ENCODE data around the gene CMTR1. TPM values are rescaled to one million over a fixed set of nuclear protein-coding genes. Genes with fewer than 3 reads are reported as not detected.

The CMTR1 gene
- total RNA-seq, 1 experiment from 2014 or later, result 28.7 TPM

DNA sequence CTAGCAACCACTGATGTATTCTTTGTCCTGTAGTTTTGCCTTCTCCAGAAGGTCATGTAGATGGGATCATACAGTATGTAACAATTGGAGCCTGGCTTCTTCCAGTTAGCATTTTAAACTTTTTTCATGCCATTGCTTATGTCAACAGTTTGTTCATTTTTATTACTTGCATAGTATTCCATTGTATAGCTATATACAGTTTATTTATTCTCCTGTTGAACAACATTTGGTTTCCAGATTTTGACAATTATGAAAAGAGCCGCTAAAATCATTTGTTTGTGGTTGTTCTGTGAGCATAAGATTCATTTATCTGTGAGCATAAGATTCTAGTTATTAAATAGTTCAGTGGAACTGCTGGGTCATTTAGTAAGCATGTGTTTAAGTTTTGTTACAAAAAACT, 23.5 kb upstream of the CMTR1 start:
- ChIA-PET RAD21 (ENCODE audit: low non-redundant PET in 1 of 2, low total read pairs in 2 of 2, uncharacterized antibody in 2 of 2, unreplicated experiment in 2 of 2) (no interaction called here), CTCF (no interaction called here), POLR2A (no interaction called here)
- H3K9me2 ChIP-seq (ENCODE audit: insufficient read depth), result no peaks in the 10 kb centered on the region
- H3K9ac ChIP-seq (ENCODE audit: low read length), result no peak overlapping the region
- intact Hi-C loops (cut with micrococcal nuclease), result no loop called here
- H3K27ac ChIP-seq (ENCODE audit: low read depth, low read length), result no peak overlapping the region
- no peaks in the 10 kb centered on the region for H3K36me3 ChIP-seq (ENCODE audit: control insufficient read depth in 1 of 2, insufficient read depth in 2 of 2, low read length in 2 of 2)
- DNase-seq (ENCODE audit: low read depth, low spot score) (no peak), ATAC-seq (no peak)
- H3K79me2 ChIP-seq (ENCODE audit: insufficient read depth, low read length), result no peaks in the 10 kb centered on the region
- no TSS peak for BruUV-seq (replicated peaks)
- TF ChIP-seq, protein P1, sequence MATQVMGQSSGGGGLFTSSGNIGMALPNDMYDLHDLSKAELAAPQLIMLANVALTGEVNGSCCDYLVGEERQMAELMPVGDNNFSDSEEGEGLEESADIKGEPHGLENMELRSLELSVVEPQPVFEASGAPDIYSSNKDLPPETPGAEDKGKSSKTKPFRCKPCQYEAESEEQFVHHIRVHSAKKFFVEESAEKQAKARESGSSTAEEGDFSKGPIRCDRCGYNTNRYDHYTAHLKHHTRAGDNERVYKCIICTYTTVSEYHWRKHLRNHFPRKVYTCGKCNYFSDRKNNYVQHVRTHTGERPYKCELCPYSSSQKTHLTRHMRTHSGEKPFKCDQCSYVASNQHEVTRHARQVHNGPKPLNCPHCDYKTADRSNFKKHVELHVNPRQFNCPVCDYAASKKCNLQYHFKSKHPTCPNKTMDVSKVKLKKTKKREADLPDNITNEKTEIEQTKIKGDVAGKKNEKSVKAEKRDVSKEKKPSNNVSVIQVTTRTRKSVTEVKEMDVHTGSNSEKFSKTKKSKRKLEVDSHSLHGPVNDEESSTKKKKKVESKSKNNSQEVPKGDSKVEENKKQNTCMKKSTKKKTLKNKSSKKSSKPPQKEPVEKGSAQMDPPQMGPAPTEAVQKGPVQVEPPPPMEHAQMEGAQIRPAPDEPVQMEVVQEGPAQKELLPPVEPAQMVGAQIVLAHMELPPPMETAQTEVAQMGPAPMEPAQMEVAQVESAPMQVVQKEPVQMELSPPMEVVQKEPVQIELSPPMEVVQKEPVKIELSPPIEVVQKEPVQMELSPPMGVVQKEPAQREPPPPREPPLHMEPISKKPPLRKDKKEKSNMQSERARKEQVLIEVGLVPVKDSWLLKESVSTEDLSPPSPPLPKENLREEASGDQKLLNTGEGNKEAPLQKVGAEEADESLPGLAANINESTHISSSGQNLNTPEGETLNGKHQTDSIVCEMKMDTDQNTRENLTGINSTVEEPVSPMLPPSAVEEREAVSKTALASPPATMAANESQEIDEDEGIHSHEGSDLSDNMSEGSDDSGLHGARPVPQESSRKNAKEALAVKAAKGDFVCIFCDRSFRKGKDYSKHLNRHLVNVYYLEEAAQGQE (IDR thresholded peaks at IDR 0.05; ENCODE audit: low read depth), result no peak
- TF ChIP-seq EZH2 (IDR thresholded peaks at IDR 0.05), result no peak
- TF ChIP-seq CEBPB (IDR thresholded peaks at IDR 0.05; ENCODE audit: low read depth), result no peak
- no peak for TF ChIP-seq EZH2phosphoT487 (IDR thresholded peaks at IDR 0.05; ENCODE audit: borderline replicate concordance)
- TF ChIP-seq SRF (IDR thresholded peaks at IDR 0.05; ENCODE audit: low read depth), result no peak
- TF ChIP-seq YY1 (IDR thresholded peaks at IDR 0.05; ENCODE audit: extremely low read depth, insufficient replicate concordance, low read depth, low read length), result no peak
- no peak for TF ChIP-seq EGR1 (IDR thresholded peaks at IDR 0.05; ENCODE audit: low read depth)
- TF ChIP-seq POLR2AphosphoS5 (IDR thresholded peaks at IDR 0.05; ENCODE audit: low read depth, low read length), result no peak
- no peak for TF ChIP-seq JUND (IDR thresholded peaks at IDR 0.05)
- no peak for TF ChIP-seq ZFX (IDR thresholded peaks at IDR 0.05)
- no peak for TF ChIP-seq ELF1 (IDR thresholded peaks at IDR 0.05; ENCODE audit: borderline replicate concordance, low read depth)
- no peak for TF ChIP-seq SP1 (IDR thresholded peaks at IDR 0.05; ENCODE audit: low read depth)
- TF ChIP-seq, protein P2, sequence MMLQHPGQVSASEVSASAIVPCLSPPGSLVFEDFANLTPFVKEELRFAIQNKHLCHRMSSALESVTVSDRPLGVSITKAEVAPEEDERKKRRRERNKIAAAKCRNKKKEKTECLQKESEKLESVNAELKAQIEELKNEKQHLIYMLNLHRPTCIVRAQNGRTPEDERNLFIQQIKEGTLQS (IDR thresholded peaks at IDR 0.05), result no peak
- TF ChIP-seq ZNF274 (IDR thresholded peaks at IDR 0.05; ENCODE audit: low read depth, low read length), result no peak
- TF ChIP-seq, protein P3, sequence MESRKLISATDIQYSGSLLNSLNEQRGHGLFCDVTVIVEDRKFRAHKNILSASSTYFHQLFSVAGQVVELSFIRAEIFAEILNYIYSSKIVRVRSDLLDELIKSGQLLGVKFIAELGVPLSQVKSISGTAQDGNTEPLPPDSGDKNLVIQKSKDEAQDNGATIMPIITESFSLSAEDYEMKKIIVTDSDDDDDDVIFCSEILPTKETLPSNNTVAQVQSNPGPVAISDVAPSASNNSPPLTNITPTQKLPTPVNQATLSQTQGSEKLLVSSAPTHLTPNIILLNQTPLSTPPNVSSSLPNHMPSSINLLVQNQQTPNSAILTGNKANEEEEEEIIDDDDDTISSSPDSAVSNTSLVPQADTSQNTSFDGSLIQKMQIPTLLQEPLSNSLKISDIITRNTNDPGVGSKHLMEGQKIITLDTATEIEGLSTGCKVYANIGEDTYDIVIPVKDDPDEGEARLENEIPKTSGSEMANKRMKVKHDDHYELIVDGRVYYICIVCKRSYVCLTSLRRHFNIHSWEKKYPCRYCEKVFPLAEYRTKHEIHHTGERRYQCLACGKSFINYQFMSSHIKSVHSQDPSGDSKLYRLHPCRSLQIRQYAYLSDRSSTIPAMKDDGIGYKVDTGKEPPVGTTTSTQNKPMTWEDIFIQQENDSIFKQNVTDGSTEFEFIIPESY (IDR thresholded peaks at IDR 0.05; ENCODE audit: extremely low read depth, insufficient replicate concordance, low read length), result no peak
- TF ChIP-seq, protein P4, sequence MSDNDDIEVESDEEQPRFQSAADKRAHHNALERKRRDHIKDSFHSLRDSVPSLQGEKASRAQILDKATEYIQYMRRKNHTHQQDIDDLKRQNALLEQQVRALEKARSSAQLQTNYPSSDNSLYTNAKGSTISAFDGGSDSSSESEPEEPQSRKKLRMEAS (IDR thresholded peaks at IDR 0.05), result no peak
- TF ChIP-seq, protein P5, sequence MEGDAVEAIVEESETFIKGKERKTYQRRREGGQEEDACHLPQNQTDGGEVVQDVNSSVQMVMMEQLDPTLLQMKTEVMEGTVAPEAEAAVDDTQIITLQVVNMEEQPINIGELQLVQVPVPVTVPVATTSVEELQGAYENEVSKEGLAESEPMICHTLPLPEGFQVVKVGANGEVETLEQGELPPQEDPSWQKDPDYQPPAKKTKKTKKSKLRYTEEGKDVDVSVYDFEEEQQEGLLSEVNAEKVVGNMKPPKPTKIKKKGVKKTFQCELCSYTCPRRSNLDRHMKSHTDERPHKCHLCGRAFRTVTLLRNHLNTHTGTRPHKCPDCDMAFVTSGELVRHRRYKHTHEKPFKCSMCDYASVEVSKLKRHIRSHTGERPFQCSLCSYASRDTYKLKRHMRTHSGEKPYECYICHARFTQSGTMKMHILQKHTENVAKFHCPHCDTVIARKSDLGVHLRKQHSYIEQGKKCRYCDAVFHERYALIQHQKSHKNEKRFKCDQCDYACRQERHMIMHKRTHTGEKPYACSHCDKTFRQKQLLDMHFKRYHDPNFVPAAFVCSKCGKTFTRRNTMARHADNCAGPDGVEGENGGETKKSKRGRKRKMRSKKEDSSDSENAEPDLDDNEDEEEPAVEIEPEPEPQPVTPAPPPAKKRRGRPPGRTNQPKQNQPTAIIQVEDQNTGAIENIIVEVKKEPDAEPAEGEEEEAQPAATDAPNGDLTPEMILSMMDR (IDR thresholded peaks at IDR 0.05 in 2 of 3, conservative IDR thresholded peaks at IDR 0.05 in 1 of 3; ENCODE audit: borderline replicate concordance in 1 of 3, insufficient read depth in 1 of 3, low read depth in 2 of 3, low read length in 2 of 3), result no peak
- no peak for TF ChIP-seq FOSL1 (IDR thresholded peaks at IDR 0.05; ENCODE audit: low read depth)
- H3K4me1 ChIP-seq (ENCODE audit: control insufficient read depth in 1 of 2, insufficient read depth in 2 of 2, low read length in 2 of 2), result no peaks in the 10 kb centered on the region
- H3K27me3 ChIP-seq (ENCODE audit: insufficient read depth, low read length), result no peaks in the 10 kb centered on the region
- H3K4me2 ChIP-seq (ENCODE audit: low read length), result no peak overlapping the region
- no peak overlapping the region for H3K4me3 ChIP-seq (replicated peaks in 1 of 2; ENCODE audit: low read depth in 1 of 2, low read length in 2 of 2)
- no peaks in the 10 kb centered on the region for H3K9me3 ChIP-seq (ENCODE audit: control insufficient read depth in 1 of 2, insufficient read depth in 1 of 2, low read depth in 1 of 2, low read length in 2 of 2)
- no peak overlapping the region for H2AFZ ChIP-seq (ENCODE audit: low read depth, low read length, poor library complexity, severe bottlenecking)
- no peaks in the 10 kb centered on the region for H4K20me1 ChIP-seq (ENCODE audit: insufficient read depth)

All from HCT116 (cell line).